ENCODE results near the gene VPREB3. TPM values are rescaled to one million over a fixed set of nuclear protein-coding genes. Genes with fewer than 3 reads are reported as not detected.
"Not testable (repeated sequence)": the region's sequence is repeated elsewhere in the genome, so short reads cannot be mapped to it uniquely, and the experiment has no call there.

VPREB3 gene
- total RNA-seq, 6 donors from 2014 or later: 0.74 to 0.80 TPM; not detected in 4

DNA sequence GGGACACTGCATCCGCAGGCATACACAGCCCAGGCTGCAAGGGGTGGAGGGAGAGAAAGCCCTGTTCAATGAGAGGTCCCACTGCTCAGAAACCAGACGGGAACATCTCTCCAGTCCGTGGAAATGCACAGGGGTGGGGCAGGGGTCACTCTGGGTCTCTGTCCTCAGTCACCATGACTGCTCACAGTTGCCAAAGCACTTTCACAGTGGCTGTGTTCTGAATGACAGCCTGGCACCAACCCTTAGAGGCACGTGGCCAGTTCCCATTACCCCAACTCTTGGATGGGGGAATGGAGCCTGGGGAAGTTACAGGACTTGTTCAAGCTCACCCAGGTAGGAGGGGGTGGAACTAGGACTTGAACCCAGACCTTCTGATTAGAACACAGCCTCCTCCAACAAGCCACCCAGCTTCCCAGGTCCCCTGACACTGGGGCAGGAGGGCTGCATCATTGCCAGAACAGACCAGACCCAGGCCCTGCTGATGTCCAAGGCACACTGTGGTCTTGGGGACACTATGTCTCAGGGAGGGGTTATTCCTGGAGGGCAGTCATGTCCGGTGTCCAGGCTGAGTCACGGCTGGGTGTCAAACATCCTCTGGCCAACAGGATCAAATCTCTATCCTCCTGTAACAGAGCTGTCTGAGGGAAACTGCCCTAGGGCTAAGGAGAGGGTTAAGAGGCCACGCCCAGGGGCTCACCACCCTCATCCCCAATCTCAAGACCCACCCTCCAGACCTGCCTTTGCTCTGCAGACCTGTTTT, 11.5 kb downstream of the VPREB3 start:
- Histone ChIP-seq H3K27ac (peak overlapping the region in 2 of 4 donors; percentile 8 to 22), H3K9me3 (no peaks in the 10 kb centered on the region), H3K36me3 (peaks cover 0 to 45% (median 25%) of the 10 kb centered on the region in 4 donors), H3K4me1 (peaks cover 0 to 4% (median 0%) of the 10 kb centered on the region in 4 donors), H3K27me3 (no peaks in the 10 kb centered on the region), H3K4me3 (no peak overlapping the region)
- TF ChIP-seq POLR2AphosphoS5 (IDR thresholded peaks at IDR 0.05): no peak
- TF ChIP-seq EP300 (IDR thresholded peaks at IDR 0.05): no peak
- no peak for TF ChIP-seq POLR2A (IDR thresholded peaks at IDR 0.05)
- TF ChIP-seq, protein P1, sequence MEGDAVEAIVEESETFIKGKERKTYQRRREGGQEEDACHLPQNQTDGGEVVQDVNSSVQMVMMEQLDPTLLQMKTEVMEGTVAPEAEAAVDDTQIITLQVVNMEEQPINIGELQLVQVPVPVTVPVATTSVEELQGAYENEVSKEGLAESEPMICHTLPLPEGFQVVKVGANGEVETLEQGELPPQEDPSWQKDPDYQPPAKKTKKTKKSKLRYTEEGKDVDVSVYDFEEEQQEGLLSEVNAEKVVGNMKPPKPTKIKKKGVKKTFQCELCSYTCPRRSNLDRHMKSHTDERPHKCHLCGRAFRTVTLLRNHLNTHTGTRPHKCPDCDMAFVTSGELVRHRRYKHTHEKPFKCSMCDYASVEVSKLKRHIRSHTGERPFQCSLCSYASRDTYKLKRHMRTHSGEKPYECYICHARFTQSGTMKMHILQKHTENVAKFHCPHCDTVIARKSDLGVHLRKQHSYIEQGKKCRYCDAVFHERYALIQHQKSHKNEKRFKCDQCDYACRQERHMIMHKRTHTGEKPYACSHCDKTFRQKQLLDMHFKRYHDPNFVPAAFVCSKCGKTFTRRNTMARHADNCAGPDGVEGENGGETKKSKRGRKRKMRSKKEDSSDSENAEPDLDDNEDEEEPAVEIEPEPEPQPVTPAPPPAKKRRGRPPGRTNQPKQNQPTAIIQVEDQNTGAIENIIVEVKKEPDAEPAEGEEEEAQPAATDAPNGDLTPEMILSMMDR (IDR thresholded peaks at IDR 0.05): no peak
- ATAC-seq (ENCODE audit: low FRiP score in 2 of 2) (peak; percentile 41), DNase-seq (no peak)
- WGBS, 2 donors: 79 to 80% methylated on average over 4 to 7 of the region's 7 CpGs

- ATAC-seq (ENCODE audit: low FRiP score in 2 of 2) (no peak), DNase-seq (no peak)
- Histone ChIP-seq H3K27me3 (no peaks in the 10 kb centered on the region), H3K9me3 (no peaks in the 10 kb centered on the region), H3K27ac (no peak overlapping the region), H3K36me3 (peaks cover 0 to 17% (median 6%) of the 10 kb centered on the region in 4 donors), H3K4me3 (no peak overlapping the region), H3K4me1 (no peaks in the 10 kb centered on the region)
- no peak for TF ChIP-seq POLR2A (IDR thresholded peaks at IDR 0.05)
- no peak for TF ChIP-seq POLR2AphosphoS5 (IDR thresholded peaks at IDR 0.05)
- TF ChIP-seq, protein P1 (IDR thresholded peaks at IDR 0.05): no peak
Measured at GRCh38 chr22:23737696-23738095, 16.5 kb downstream of the VPREB3 start.

GRCh38 chr22:23728108-23728507, 26.1 kb downstream of the VPREB3 start:
- H3K9me3 ChIP-seq; H3K36me3 ChIP-seq; H3K4me3 ChIP-seq; DNase-seq; H3K4me1 ChIP-seq; H3K27me3 ChIP-seq; ATAC-seq (ENCODE audit: low FRiP score in 2 of 2); H3K27ac ChIP-seq: not testable (repeated sequence)
- 73 to 93% methylated on average over 4 of the region's 4 CpGs for whole genome bisulfite sequencing, 2 donors

DNA sequence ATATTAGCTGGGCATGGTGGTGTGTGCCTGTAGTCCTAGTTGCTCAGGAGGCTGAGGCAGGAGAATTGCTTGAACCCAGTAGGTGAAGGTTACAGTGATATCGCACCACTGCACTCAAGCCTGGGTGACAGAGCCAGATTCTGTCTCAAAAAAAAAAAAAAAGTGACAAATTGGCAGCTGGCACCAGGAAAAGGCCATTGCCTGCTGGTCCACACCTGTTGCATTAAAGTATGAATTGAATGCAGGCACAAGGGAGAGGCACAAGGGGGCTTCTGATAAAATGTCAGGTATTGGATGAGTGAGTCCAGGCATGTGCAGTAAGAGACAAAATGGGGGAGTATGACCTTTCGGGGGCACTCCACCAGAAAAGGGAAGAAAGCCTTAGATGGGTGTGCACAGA, 31.5 kb downstream of the VPREB3 start:
- ATAC-seq (ENCODE audit: low FRiP score in 2 of 2): no peak

GRCh38 chr22:23722160-23722559, 32.1 kb downstream of the VPREB3 start:
- WGBS, 2 donors: 61 to 82% methylated on average over 4 of the region's 4 CpGs
- Histone ChIP-seq H3K4me1 (peaks cover 3 to 8% (median 5%) of the 10 kb centered on the region in 4 donors), H3K27me3 (no peaks in the 10 kb centered on the region)

More for the DNA sequence above, 31.5 kb downstream of the VPREB3 start:
- 78 to 83% methylated on average over 2 of the region's 2 CpGs for WGBS, 2 donors
- no peak for TF ChIP-seq POLR2AphosphoS5 (IDR thresholded peaks at IDR 0.05)
- peaks cover 0 to 3% (median 2%) of the 10 kb centered on the region in 4 donors for H3K4me1 ChIP-seq
- peak overlapping the region; percentile 34 to 59 (median 48) for H3K27ac ChIP-seq
- no peaks in the 10 kb centered on the region for H3K27me3 ChIP-seq
- no peaks in the 10 kb centered on the region for H3K9me3 ChIP-seq
- H3K36me3 ChIP-seq: no peaks in the 10 kb centered on the region
- H3K4me3 ChIP-seq: no peak overlapping the region
- DNase-seq: no peak

DNA sequence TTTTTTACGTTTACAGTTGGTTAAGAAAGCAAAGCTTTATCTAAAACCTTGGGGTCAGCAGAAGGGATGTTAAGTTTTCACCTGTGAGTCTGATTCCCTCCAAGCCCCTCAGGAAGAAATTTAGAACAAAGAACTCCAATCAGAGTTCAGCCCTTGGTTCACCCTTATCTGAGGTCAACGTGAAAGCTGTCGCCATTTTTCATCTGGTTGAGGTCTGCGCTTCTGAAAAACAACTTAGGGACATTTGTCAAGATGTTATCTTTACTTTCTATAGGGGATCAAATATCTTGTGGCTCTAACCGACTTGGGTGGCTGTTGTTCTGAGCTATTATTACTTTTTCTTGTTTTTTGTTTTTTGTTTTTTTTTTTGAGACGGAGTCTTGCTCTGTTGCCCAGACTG, 33.4 kb downstream of the VPREB3 start:
- Histone ChIP-seq H3K4me1 (peaks cover 6 to 15% (median 13%) of the 10 kb centered on the region in 4 donors), H3K9me3 (no peaks in the 10 kb centered on the region), H3K36me3 (no peaks in the 10 kb centered on the region), H3K27ac (no peak overlapping the region), H3K27me3 (no peaks in the 10 kb centered on the region), H3K4me3 (no peak overlapping the region)
- TF ChIP-seq EP300 (IDR thresholded peaks at IDR 0.05) (no peak), POLR2A (IDR thresholded peaks at IDR 0.05) (no peak), POLR2AphosphoS5 (IDR thresholded peaks at IDR 0.05) (no peak)
- TF ChIP-seq, protein P1 (IDR thresholded peaks at IDR 0.05): no peak
- ATAC-seq (ENCODE audit: low FRiP score in 2 of 2): no peak
- DNase-seq: no peak
- 57 to 66% methylated on average over 6 of the region's 6 CpGs for whole genome bisulfite sequencing, 2 donors

More at GRCh38 chr22:23722160-23722559, 32.1 kb downstream of the VPREB3 start:
- DNase-seq (no peak), ATAC-seq (ENCODE audit: low FRiP score in 2 of 2) (no peak)
- H3K36me3 ChIP-seq: no peaks in the 10 kb centered on the region
- H3K27ac ChIP-seq: no peak overlapping the region
- no peak overlapping the region for H3K4me3 ChIP-seq
- no peak for TF ChIP-seq POLR2AphosphoS5 (IDR thresholded peaks at IDR 0.05)
- H3K9me3 ChIP-seq: no peaks in the 10 kb centered on the region
